ENCODE data around the gene COL5A3. TPM values are rescaled to one million over a fixed set of nuclear protein-coding genes. Genes with fewer than 3 reads are reported as not detected.

The COL5A3 gene
- total and polyA plus RNA-seq, 3 experiments from 2014 or later, result 0.23 to 0.91 (median 0.50) TPM

- H3K27me3 Mint-ChIP-seq, result peaks cover 10 to 24% of the 10 kb centered on the region in 2 donors
- ChIA-PET CTCF (interaction anchor here (1.2 kb wide), 1 partner anchor 56 kb away, joined by 3 read pairs; no protein-coding TSS in a partner anchor), POLR2A (no interaction called here)
- peak overlapping the region in 1 of 8 donors; percentile 41 for H3K27ac Mint-ChIP-seq
- Histone ChIP-seq H3K4me3 (ENCODE audit: low read length) (no peak overlapping the region), H3K4me1 (ENCODE audit: insufficient read depth, low read length) (no peaks in the 10 kb centered on the region), H3K9me3 (ENCODE audit: low read length) (no peaks in the 10 kb centered on the region), H3K27ac (ENCODE audit: low read depth, low read length) (no peak overlapping the region), H3K36me3 (ENCODE audit: insufficient read depth, low read length) (no peaks in the 10 kb centered on the region), H3K27me3 (ENCODE audit: insufficient read depth, low read length, poor library complexity, severe bottlenecking) (no peaks in the 10 kb centered on the region)
- no peak overlapping the region for H3K4me3 Mint-ChIP-seq
- H3K9me3 Mint-ChIP-seq, result no peaks in the 10 kb centered on the region
- no peak for DNase-seq
- no peaks in the 10 kb centered on the region for H3K4me1 Mint-ChIP-seq
- H3K36me3 Mint-ChIP-seq, result peaks cover 0 to 4% (median 2%) of the 10 kb centered on the region in 3 donors
These were observed 23.5 kb downstream of the COL5A3 start for GRCh38 chr19:9986787-9987281.

- H3K4me1 Mint-ChIP-seq, result no peaks in the 10 kb centered on the region
- H3K27me3 Mint-ChIP-seq, result peaks cover 7 to 9% of the 10 kb centered on the region in 2 donors
- H3K36me3 Mint-ChIP-seq, result peaks cover 0 to 13% (median 3%) of the 10 kb centered on the region in 3 donors
- ChIA-PET POLR2A (no interaction called here), CTCF (no interaction called here)
- Histone ChIP-seq H3K9me3 (ENCODE audit: low read length) (no peaks in the 10 kb centered on the region), H3K36me3 (ENCODE audit: insufficient read depth, low read length) (no peaks in the 10 kb centered on the region), H3K27ac (ENCODE audit: low read depth, low read length) (no peak overlapping the region), H3K4me3 (ENCODE audit: low read length) (no peak overlapping the region), H3K27me3 (ENCODE audit: insufficient read depth, low read length, poor library complexity, severe bottlenecking) (no peaks in the 10 kb centered on the region), H3K4me1 (ENCODE audit: insufficient read depth, low read length) (no peaks in the 10 kb centered on the region)
- no peak for DNase-seq
- H3K27ac Mint-ChIP-seq, result peak overlapping the region in 1 of 8 donors; percentile 58
- no peak overlapping the region for H3K4me3 Mint-ChIP-seq
- H3K9me3 Mint-ChIP-seq, result no peaks in the 10 kb centered on the region
These were observed 28.7 kb downstream of the COL5A3 start for GRCh38 chr19:9981406-9982260.

- no peak for DNase-seq
- H3K4me3 ChIP-seq (ENCODE audit: low read length), result no peak overlapping the region
- Mint-ChIP-seq H3K36me3 (peaks cover 0 to 4% (median 0%) of the 10 kb centered on the region in 3 donors), H3K27ac (peak overlapping the region in 1 of 8 donors; percentile 17), H3K9me3 (no peaks in the 10 kb centered on the region), H3K27me3 (peaks cover 12 to 21% of the 10 kb centered on the region in 2 donors), H3K4me3 (peak overlapping the region in 1 of 7 donors; percentile 51), H3K4me1 (peaks cover 0 to 12% (median 12%) of the 10 kb centered on the region in 3 donors)
- ChIA-PET CTCF (interaction anchor here (0.9 kb wide), 1 partner anchor 56 kb away, joined by 4 read pairs; no protein-coding TSS in a partner anchor), POLR2A (no interaction called here)
- H3K9me3 ChIP-seq (ENCODE audit: low read length), result no peaks in the 10 kb centered on the region
- no peaks in the 10 kb centered on the region for H3K36me3 ChIP-seq (ENCODE audit: insufficient read depth, low read length)
- H3K27ac ChIP-seq (ENCODE audit: low read depth, low read length), result no peak overlapping the region
- H3K27me3 ChIP-seq (ENCODE audit: insufficient read depth, low read length, poor library complexity, severe bottlenecking), result no peaks in the 10 kb centered on the region
- no peaks in the 10 kb centered on the region for H3K4me1 ChIP-seq (ENCODE audit: insufficient read depth, low read length)
These were observed 38.2 kb downstream of the COL5A3 start for GRCh38 chr19:9972103-9972502.

GRCh38 chr19:9971166-9971897 lies 39.0 kb downstream of the COL5A3 start:
- CTCF ChIA-PET, result interaction anchor here (1.1 kb wide), 1 partner anchor 57 kb away, joined by 3 read pairs; no protein-coding TSS in a partner anchor
- H3K27ac ChIP-seq (ENCODE audit: low read depth, low read length), result no peak overlapping the region
- H3K4me1 ChIP-seq (ENCODE audit: insufficient read depth, low read length), result no peaks in the 10 kb centered on the region
- Mint-ChIP-seq H3K4me3 (no peak overlapping the region), H3K27me3 (peaks cover 16 to 26% of the 10 kb centered on the region in 2 donors), H3K36me3 (peaks cover 0 to 4% (median 0%) of the 10 kb centered on the region in 3 donors), H3K9me3 (no peaks in the 10 kb centered on the region), H3K27ac (peak overlapping the region in 2 of 8 donors; percentile 17 to 56), H3K4me1 (peaks cover 4 to 12% (median 12%) of the 10 kb centered on the region in 3 donors)
- no peak for DNase-seq
- no peaks in the 10 kb centered on the region for H3K9me3 ChIP-seq (ENCODE audit: low read length)
- no peaks in the 10 kb centered on the region for H3K27me3 ChIP-seq (ENCODE audit: insufficient read depth, low read length, poor library complexity, severe bottlenecking)
- no peaks in the 10 kb centered on the region for H3K36me3 ChIP-seq (ENCODE audit: insufficient read depth, low read length)
- POLR2A ChIA-PET, result no interaction called here
- no peak overlapping the region for H3K4me3 ChIP-seq (ENCODE audit: low read length)

GRCh38 chr19:9970481-9970880 lies 39.8 kb downstream of the COL5A3 start:
- no peaks in the 10 kb centered on the region for H3K9me3 Mint-ChIP-seq
- peaks cover 0 to 4% (median 0%) of the 10 kb centered on the region in 3 donors for H3K36me3 Mint-ChIP-seq
- ChIA-PET CTCF (interaction anchor here (1.1 kb wide), 1 partner anchor 57 kb away, joined by 3 read pairs; no protein-coding TSS in a partner anchor), POLR2A (no interaction called here)
- no peak overlapping the region for H3K27ac Mint-ChIP-seq
- H3K4me3 ChIP-seq (ENCODE audit: low read length), result no peak overlapping the region
- H3K4me1 ChIP-seq (ENCODE audit: insufficient read depth, low read length), result no peaks in the 10 kb centered on the region
- H3K27me3 Mint-ChIP-seq, result peaks cover 21 to 34% of the 10 kb centered on the region in 2 donors
- DNase-seq, result no peak
- no peak overlapping the region for H3K27ac ChIP-seq (ENCODE audit: low read depth, low read length)
- no peaks in the 10 kb centered on the region for H3K27me3 ChIP-seq (ENCODE audit: insufficient read depth, low read length, poor library complexity, severe bottlenecking)
- no peaks in the 10 kb centered on the region for H3K9me3 ChIP-seq (ENCODE audit: low read length)
- no peaks in the 10 kb centered on the region for H3K36me3 ChIP-seq (ENCODE audit: insufficient read depth, low read length)
- peaks cover 4 to 12% (median 12%) of the 10 kb centered on the region in 3 donors for H3K4me1 Mint-ChIP-seq
- no peak overlapping the region for H3K4me3 Mint-ChIP-seq

DNA sequence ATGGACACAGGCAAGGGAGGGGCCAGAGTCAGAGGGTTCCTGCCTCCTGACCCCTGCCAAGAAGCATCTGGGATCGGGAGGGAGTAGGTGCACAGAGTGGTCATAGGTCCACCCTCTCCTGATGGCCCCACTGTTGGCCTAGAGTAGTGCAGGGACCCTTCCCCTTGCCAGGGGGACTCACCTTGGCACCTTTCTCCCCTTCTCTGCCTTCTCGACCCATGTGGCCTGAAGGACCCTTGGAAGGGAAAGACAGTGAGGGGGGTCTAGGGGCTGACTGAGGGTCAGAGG lies 40.7 kb downstream of the COL5A3 start:
- Histone ChIP-seq H3K4me3 (ENCODE audit: low read length) (no peak overlapping the region), H3K27me3 (ENCODE audit: insufficient read depth, low read length, poor library complexity, severe bottlenecking) (no peaks in the 10 kb centered on the region), H3K27ac (ENCODE audit: low read depth, low read length) (no peak overlapping the region), H3K9me3 (ENCODE audit: low read length) (no peaks in the 10 kb centered on the region), H3K4me1 (ENCODE audit: insufficient read depth, low read length) (no peaks in the 10 kb centered on the region), H3K36me3 (ENCODE audit: insufficient read depth, low read length) (no peaks in the 10 kb centered on the region)
- ChIA-PET CTCF (no interaction called here), POLR2A (no interaction called here)
- H3K9me3 Mint-ChIP-seq, result no peaks in the 10 kb centered on the region
- no peak overlapping the region for H3K4me3 Mint-ChIP-seq
- peaks cover 21 to 35% of the 10 kb centered on the region in 2 donors for H3K27me3 Mint-ChIP-seq
- H3K36me3 Mint-ChIP-seq, result peaks cover 0 to 4% (median 0%) of the 10 kb centered on the region in 3 donors
- no peak for DNase-seq
- H3K4me1 Mint-ChIP-seq, result peaks cover 4 to 12% (median 12%) of the 10 kb centered on the region in 3 donors
- no peak overlapping the region for H3K27ac Mint-ChIP-seq

- peaks cover 0 to 4% (median 0%) of the 10 kb centered on the region in 3 donors for H3K36me3 Mint-ChIP-seq
- H3K27ac Mint-ChIP-seq, result peak overlapping the region in 4 of 8 donors; percentile 13 to 89 (median 36)
- peaks cover 4 to 12% (median 12%) of the 10 kb centered on the region in 3 donors for H3K4me1 Mint-ChIP-seq
- ChIA-PET POLR2A (no interaction called here), CTCF (no interaction called here)
- no peaks in the 10 kb centered on the region for H3K36me3 ChIP-seq (ENCODE audit: insufficient read depth, low read length)
- H3K9me3 Mint-ChIP-seq, result no peaks in the 10 kb centered on the region
- H3K27me3 ChIP-seq (ENCODE audit: insufficient read depth, low read length, poor library complexity, severe bottlenecking), result no peaks in the 10 kb centered on the region
- no peaks in the 10 kb centered on the region for H3K4me1 ChIP-seq (ENCODE audit: insufficient read depth, low read length)
- no peak overlapping the region for H3K27ac ChIP-seq (ENCODE audit: low read depth, low read length)
- H3K9me3 ChIP-seq (ENCODE audit: low read length), result no peaks in the 10 kb centered on the region
- no peak overlapping the region for H3K4me3 Mint-ChIP-seq
- H3K27me3 Mint-ChIP-seq, result peaks cover 26 to 35% of the 10 kb centered on the region in 2 donors
- DNase-seq, result no peak
- no peak overlapping the region for H3K4me3 ChIP-seq (ENCODE audit: low read length)
These were observed 41.2 kb downstream of the COL5A3 start for GRCh38 chr19:9968820-9969687.

Data from CD8-positive, alpha-beta memory T cell (primary cell).